DOHH2 (cell line): ENCODE measurements around the gene FRMD4B.

Experiments
- CTCF ChIP-seq: fragments of 200-600 bp; sonication (generic); IDR thresholded peaks from one replicate; pipeline ENCODE4 v1.5.1; 2014; ENCODE audit warnings: antibody characterized with exemption, mild to moderate bottlenecking, low read depth, low read length; ENCODE audit not compliant: poor library complexity, severe bottlenecking
- EZH2phosphoT487 ChIP-seq: fragments of 200-600 bp; sonication (generic); IDR thresholded peaks from 2 replicates; pipeline ENCODE4 v1.6.1; 2017; ENCODE audit warnings: borderline replicate concordance, mild to moderate bottlenecking, antibody characterized with exemption, low read length, moderate library complexity, mixed read lengths

GRCh38 chr3:69143612-69144011 lies 242.3 kb downstream of the FRMD4B start:
- TF ChIP-seq CTCF (no peak), EZH2phosphoT487 (no peak)
